GM12878 (cell line): ENCODE measurements around the gene KCNQ1. TPM values are rescaled to one million over a fixed set of nuclear protein-coding genes. Genes with fewer than 3 reads are reported as not detected.

Source experiments
- ATAC-seq: fragments of 200-7000 bp; cut with Tn5 transposase; 3 replicates; pipeline ENCODE4 v1.9.1; 2020; ENCODE audit warnings: mild to moderate bottlenecking, moderate library complexity
- BruUV-seq: library from RNA; stranded (reverse); fragments of 400-500 nt; replicated peaks from 2 replicates; lab custom pipeline; 2021; lab: Mats Ljungman, UMichigan
- CTCF ChIA-PET: fragments of 300-600 bp; sonication (Branson Sonifier 250); formaldehyde crosslinking; extraction: SDS; loops from one replicate; lab custom pipeline; 2021; ENCODE audit warnings: inconsistent platforms; lab: Yijun Ruan, JAX
- POLR2A ChIA-PET: fragments of 350-600 bp; formaldehyde crosslinking; extraction: SDS; loops from one replicate; lab custom pipeline; 2021; ENCODE audit warnings: inconsistent platforms; lab: Charles Lee
- RAD21 ChIA-PET: fragments of 300-600 bp; sonication (Branson Sonifier 250); formaldehyde crosslinking; loops from one replicate; lab custom pipeline; 2023; ENCODE audit warnings: antibody characterized with exemption; ENCODE audit not compliant: unreplicated experiment; lab: Charles Lee
- SMC1A ChIA-PET: fragments of 300-600 bp; sonication (Branson Sonifier 250); formaldehyde crosslinking; loops from one replicate; lab custom pipeline; 2023; ENCODE audit not compliant: unreplicated experiment, uncharacterized antibody; lab: Charles Lee
- DNase-seq: peaks from one replicate; pipeline ENCODE4 v3.0.0-alpha.2; 2011; ENCODE audit warnings: low read depth, low spot score
- FAIRE-seq: peaks from 3 replicates; lab custom pipeline; 2011; peaks lifted over from hg19 to GRCh38; lab: Jason Lieb, UNC
- H2AFZ ChIP-seq: 2 replicates; pipeline ENCODE4 v1.6.0; 2011; ENCODE audit warnings: low read depth, low read length, control low read depth; ENCODE audit not compliant: control insufficient read depth
- H3K27ac ChIP-seq: 2 replicates; pipeline ENCODE4 v1.5.1; 2011; ENCODE audit warnings: control low read depth; ENCODE audit not compliant: control insufficient read depth, insufficient read depth
- H3K27me3 ChIP-seq, 2 experiments: replicated peaks in 1 of 2; 2 replicates each; pipeline versions ENCODE4 v1.6.0 to v1.6.1; 2011; ENCODE audit warnings: low read length in 1 of 2; ENCODE audit not compliant: control insufficient read depth in 2 of 2, insufficient read depth in 2 of 2
- H3K36me3 ChIP-seq, 2 experiments: 2 replicates each; pipeline ENCODE4 v1.5.1; 2011; ENCODE audit warnings: low read length in 1 of 2; ENCODE audit not compliant: control insufficient read depth in 2 of 2, insufficient read depth in 2 of 2
- H3K4me1 ChIP-seq: 2 replicates; pipeline ENCODE4 v1.6.1; 2011; ENCODE audit warnings: mild to moderate bottlenecking, low read length, moderate library complexity, mixed read lengths; ENCODE audit not compliant: control insufficient read depth, insufficient read depth
- H3K4me2 ChIP-seq: 2 replicates; pipeline ENCODE4 v1.6.0; 2011; ENCODE audit warnings: control low read depth; ENCODE audit not compliant: control insufficient read depth, insufficient read depth
- H3K4me3 ChIP-seq: fragments of 200-600 bp; sonication (generic); 2 replicates; pipeline ENCODE4 v1.5.1; 2016
- H3K79me2 ChIP-seq: 2 replicates; pipeline ENCODE4 v1.6.0; 2011; ENCODE audit warnings: low read length; ENCODE audit not compliant: control insufficient read depth, insufficient read depth
- H3K9ac ChIP-seq: 2 replicates; pipeline ENCODE4 v1.8.0; 2011; ENCODE audit warnings: low read length, control low read depth, mixed read lengths; ENCODE audit not compliant: control insufficient read depth, insufficient read depth
- H3K9me3 ChIP-seq: replicated peaks from 3 replicates; pipeline ENCODE4 v1.5.1; 2011; ENCODE audit warnings: mild to moderate bottlenecking, low read length; ENCODE audit not compliant: control insufficient read depth, insufficient read depth
- H4K20me1 ChIP-seq: 2 replicates; pipeline ENCODE4 v1.6.0; 2011; ENCODE audit not compliant: control insufficient read depth, insufficient read depth
- BACH1 ChIP-seq: fragments of 450-650 bp; IDR thresholded peaks from 2 replicates; pipeline ENCODE4 v1.6.1; 2017; ENCODE audit warnings: mild to moderate bottlenecking, borderline replicate concordance
- CHD1 ChIP-seq: IDR thresholded peaks from 2 replicates; pipeline ENCODE4 v1.6.1; 2012; ENCODE audit warnings: low read depth, low read length, improper control_type of control experiment
- E2F4 ChIP-seq: IDR thresholded peaks from 2 replicates; pipeline ENCODE4 v1.6.1; 2012; ENCODE audit warnings: low read depth, low read length, improper control_type of control experiment
- JUND ChIP-seq: IDR thresholded peaks from 2 replicates; pipeline ENCODE4 v1.6.1; 2012; ENCODE audit warnings: low read depth, mild to moderate bottlenecking, low read length, improper control_type of control experiment, moderate library complexity
- KLF5 ChIP-seq: fragments of 450-650 bp; IDR thresholded peaks from 2 replicates; pipeline ENCODE4 v1.6.1; 2014; ENCODE audit warnings: mild to moderate bottlenecking; ENCODE audit not compliant: partially characterized antibody
- MLLT1 ChIP-seq: fragments of 450-650 bp; IDR thresholded peaks from 2 replicates; pipeline ENCODE4 v1.6.1; 2016; ENCODE audit warnings: mild to moderate bottlenecking
- NR2C2 ChIP-seq: IDR thresholded peaks from 2 replicates; pipeline ENCODE4 v1.6.1; 2011; ENCODE audit warnings: borderline replicate concordance, low read depth; ENCODE audit not compliant: control insufficient read depth, insufficient read length
- SREBF2 ChIP-seq: IDR thresholded peaks from 2 replicates; pipeline ENCODE4 v1.6.1; 2012; ENCODE audit warnings: mild to moderate bottlenecking, low read length
- SUPT20H ChIP-seq: IDR thresholded peaks from 2 replicates; pipeline ENCODE4 v1.6.1; 2011; ENCODE audit warnings: low read depth, mild to moderate bottlenecking, low read length, moderate library complexity, borderline replicate concordance; ENCODE audit not compliant: control insufficient read depth
- USF2 ChIP-seq: IDR thresholded peaks from 2 replicates; pipeline ENCODE4 v1.6.1; 2011; ENCODE audit warnings: low read depth, low read length, improper control_type of control experiment, borderline replicate concordance
- WRNIP1 ChIP-seq: IDR thresholded peaks from 2 replicates; pipeline ENCODE4 v1.6.1; 2011; ENCODE audit warnings: low read depth, low read length, improper control_type of control experiment, borderline replicate concordance
- WGBS: methylation state at CpG from one replicate; pipeline ENCODE4 v1.1.6; 2016; ENCODE audit warnings: low lambda C conversion rate; ENCODE audit not compliant: insufficient replicate concordance, insufficient coverage; ENCODE audit errors: missing lambda C conversion rate; 5-methylcytosine and 5-hydroxymethylcytosine counted together
- in situ Hi-C: fragments of 300-500 bp; cut with MboI; formaldehyde crosslinking; loops from 9 replicates; pipeline ENCODE4 v1.14.3; 2018; ENCODE audit warnings: mixed read lengths
- intact Hi-C: fragments of 100-400 bp; cut with micrococcal nuclease; formaldehyde crosslinking; loops from one replicate; pipeline ENCODE4 v1.14.2; 2022; ENCODE audit not compliant: unreplicated experiment
- polyA plus RNA-seq, 11 experiments: library from polyadenylated mRNA; depleted of rRNA in 4 of 11; unstranded in 6 of 11; stranded (reverse) in 5 of 11; fragments of >200 nt; fragmentation: Nextera tagmentation in 4 of 11; fragmentation: Illumina TruSeq in 1 of 11; extraction: Ambion mirVana in 4 of 11; extraction: Trizol in 1 of 11; gene quantifications; 1 replicate in 1 of 11; 2 replicates in 10 of 11; pipeline versions ENCODE4 v1.2.1 to v1.2.3, GENCODE V29; 2011 to 2016; ENCODE audit warnings: inconsistent platforms in 2 of 11, missing spikeins in 2 of 11, low read depth in 1 of 11
- total RNA-seq, 4 experiments: library from RNA; depleted of rRNA in 3 of 4; stranded (reverse); fragments of >200 nt in 3 of 4; fragmentation: Illumina TruSeq in 1 of 4; extraction: Trizol in 1 of 4; gene quantifications; 2 replicates each; pipeline versions ENCODE4 v1.2.1 to v1.2.3, GENCODE V29; 2013 to 2021

Gene KCNQ1
- total and polyA plus RNA-seq, 10 of the 15 experiments (the other 5 are each of a cell fraction or from before 2014, with no cell fraction given), result 0.03 to 0.15 (median 0.12) TPM; not detected in 7

- H2AFZ ChIP-seq, result no peak overlapping the region
- RAD21 ChIA-PET, result no interaction called here
- DNase-seq (no peak), ATAC-seq (no peak), FAIRE-seq (no peak)
- H3K4me3 ChIP-seq, result no peak overlapping the region
- no peaks in the 10 kb centered on the region for H4K20me1 ChIP-seq
- BruUV-seq, result no TSS peak
- in situ Hi-C loops (no loop called here), intact Hi-C loops (no loop called here)
- SMC1A ChIA-PET, result no interaction called here
- 38% methylated on average over 6 of the region's 9 CpGs for WGBS
- no peak overlapping the region for H3K4me2 ChIP-seq
- no peaks in the 10 kb centered on the region; a peak in 2 of 4 replicates for H3K27me3 ChIP-seq
- TF ChIP-seq MLLT1 (no peak), E2F4 (no peak), KLF5 (no peak), USF2 (no peak), SREBF2 (no peak), JUND (no peak), WRNIP1 (no peak), BACH1 (no peak), SUPT20H (no peak), NR2C2 (no peak), CHD1 (no peak)
- no peaks in the 10 kb centered on the region for H3K36me3 ChIP-seq
- CTCF ChIA-PET, result no interaction called here
- H3K79me2 ChIP-seq, result no peaks in the 10 kb centered on the region
- H3K27ac ChIP-seq, result no peak overlapping the region
- no peaks in the 10 kb centered on the region for H3K9me3 ChIP-seq
- H3K4me1 ChIP-seq, result no peaks in the 10 kb centered on the region
- POLR2A ChIA-PET, result no interaction called here
- no peak overlapping the region for H3K9ac ChIP-seq
These were observed 285.0 kb downstream of the KCNQ1 start for GRCh38 chr11:2729841-2730240.
